Body of pancreas (tissue), 4 donors: ENCODE data around the gene DOHH.

Source experiments
- CTCF ChIP-seq, 7 experiments: fragments of 450-650 bp in 4 of 7; fragments of 200-600 bp in 3 of 7; sonication (generic) in 3 of 7; IDR thresholded peaks; one replicate each; pipeline ENCODE4 v1.5.1; 2016 to 2019; ENCODE audit warnings: antibody characterized with exemption in 7 of 7
- POLR2A ChIP-seq, 3 donors: fragments of 450-650 bp; IDR thresholded peaks; one replicate each; pipeline ENCODE4 v1.6.1; 2016; ENCODE audit warnings: antibody characterized with exemption in 3 of 3, mild to moderate bottlenecking in 2 of 3

GRCh38 chr19:3477951-3478350, 22.5 kb downstream of the DOHH start:
- TF ChIP-seq CTCF (IDR thresholded peaks at IDR 0.05) (no peak), POLR2A (IDR thresholded peaks at IDR 0.05) (no peak)
